ENCODE measurements around the gene ITFG2. TPM values are rescaled to one million over a fixed set of nuclear protein-coding genes. Genes with fewer than 3 reads are reported as not detected.

ITFG2 gene
- total and polyA plus RNA-seq, 9 of the 15 experiments (the other 6 are each of a cell fraction or from before 2014, with no cell fraction given), result 15.0 to 22.8 (median 19.4) TPM

DNA sequence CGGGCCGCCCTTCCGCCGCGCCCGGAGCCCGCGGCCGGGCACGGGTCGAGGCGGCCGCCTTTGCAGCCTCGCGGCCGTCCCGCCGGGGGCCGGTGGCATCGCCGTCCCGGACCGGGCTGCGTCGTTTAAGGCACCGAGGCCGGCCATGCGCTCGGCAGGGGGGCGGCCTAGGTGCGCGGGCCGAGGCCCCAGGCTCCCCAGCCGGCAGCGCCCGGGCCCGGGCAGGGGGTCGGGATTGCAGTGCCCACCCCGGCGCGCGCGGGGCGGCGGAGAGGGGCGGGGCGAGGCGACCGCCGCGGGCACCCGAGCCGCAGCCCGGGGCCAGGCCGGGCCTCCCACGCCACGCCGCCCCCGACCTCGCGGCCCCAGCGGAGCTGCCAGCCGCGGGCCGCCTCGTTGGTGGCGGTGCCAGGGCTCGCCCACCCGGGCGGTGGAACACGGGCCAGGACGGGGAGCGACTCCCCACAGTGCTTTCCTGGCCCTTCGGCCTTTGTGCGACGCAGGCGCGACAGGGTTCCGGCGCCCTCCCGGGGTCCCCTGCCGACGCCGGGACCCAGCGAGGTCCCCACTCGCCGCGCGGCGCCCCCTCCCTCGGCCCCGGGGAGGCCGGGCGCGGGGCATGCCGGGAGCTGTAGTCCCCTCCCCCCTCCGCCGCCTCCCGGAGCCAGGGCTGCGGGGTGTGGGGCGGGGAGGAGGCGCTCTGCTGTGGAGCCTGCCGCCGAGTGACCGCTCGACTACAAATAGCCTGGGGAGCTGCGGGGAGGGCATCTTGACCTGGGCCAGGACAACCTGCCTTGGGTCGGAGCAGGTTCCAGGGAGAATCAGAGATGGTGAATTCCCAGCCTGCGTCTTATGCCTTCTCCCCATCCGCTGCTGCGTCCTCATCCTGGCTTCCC lies 16.9 kb upstream of the ITFG2 start (continued):
- 0 out of 2 replicates have a peak, but pooled peaks have one; percentile 62 for TF ChIP-seq ETS1 (conservative IDR thresholded peaks at IDR 0.05; ENCODE audit: control insufficient read depth, low read depth, low read length)
- TF ChIP-seq KLF1 (tag; IDR thresholded peaks at IDR 0.05), result no peak
- no peak for TF ChIP-seq HOMEZ (CRISPR knock-in tag; IDR thresholded peaks at IDR 0.05)
- TF ChIP-seq SRF (CRISPR knock-in tag; IDR thresholded peaks at IDR 0.05), result peak in 1 of 2 experiments; percentile 30; a peak in 1 of 4 replicates
- no peak for TF ChIP-seq ELK1 (CRISPR knock-in tag; IDR thresholded peaks at IDR 0.05)
- no peak for TF ChIP-seq RBM25 (IDR thresholded peaks at IDR 0.05; ENCODE audit: low read depth, low read length, severe bottlenecking)
- no peak for TF ChIP-seq ZNF77 (CRISPR knock-in tag; IDR thresholded peaks at IDR 0.05)
- TF ChIP-seq FUS (optimal IDR thresholded peaks at IDR 0.05; ENCODE audit: low read depth, low read length), result peak; percentile 34
- no peak for TF ChIP-seq SAP30 (IDR thresholded peaks at IDR 0.05; ENCODE audit: borderline replicate concordance, insufficient read depth, low read depth, low read length, poor library complexity, severe bottlenecking)
- TF ChIP-seq ZFP36 (IDR thresholded peaks at IDR 0.05; ENCODE audit: low read depth, low read length, partially characterized antibody), result no peak
- no peak for TF ChIP-seq COPS2 (conservative IDR thresholded peaks at IDR 0.05)
- TF ChIP-seq HDAC3 (IDR thresholded peaks at IDR 0.05; ENCODE audit: borderline replicate concordance, partially characterized antibody), result no peak
- peak; percentile 35 for TF ChIP-seq PCBP1 (IDR thresholded peaks at IDR 0.05; ENCODE audit: low read depth, low read length, poor library complexity, severe bottlenecking)
- TF ChIP-seq ZKSCAN3 (CRISPR knock-in tag; IDR thresholded peaks at IDR 0.05), result no peak
- TF ChIP-seq NFE2L1 (tag; IDR thresholded peaks at IDR 0.05; ENCODE audit: borderline replicate concordance, low read depth), result no peak
- TF ChIP-seq KDM5B (IDR thresholded peaks at IDR 0.05; ENCODE audit: insufficient replicate concordance, low read depth, low read length), result no peak
- no peak for TF ChIP-seq TCF7 (IDR thresholded peaks at IDR 0.05; ENCODE audit: borderline replicate concordance)
- no peak for TF ChIP-seq FOXK2 (conservative IDR thresholded peaks at IDR 0.05 in 1 of 2, IDR thresholded peaks at IDR 0.05 in 1 of 2; ENCODE audit: low read depth in 2 of 2)
- no peak for TF ChIP-seq ZNF24 (IDR thresholded peaks at IDR 0.05)
- peak; percentile 95 for TF ChIP-seq VEZF1 (CRISPR knock-in tag; IDR thresholded peaks at IDR 0.05)
- no peak for TF ChIP-seq TAF1 (IDR thresholded peaks at IDR 0.05; ENCODE audit: control insufficient read depth, extremely low read depth, insufficient read depth, low read length, severe bottlenecking)

Measured in K562 (cell line).